Stomach (tissue), 19 donors: ENCODE results near the gene TRIM14. TPM values are rescaled to one million over a fixed set of nuclear protein-coding genes. Genes with fewer than 3 reads are reported as not detected.
A peak's percentile ranks its signal among the peaks of the same experiment; 100 is the strongest.

Experiments used
- DNase-seq, 2 donors: peaks; one replicate each; pipeline versions ENCODE4 v3.0.0 to v3.0.0-alpha.2; 2013 to 2019
- H3K27ac ChIP-seq, 5 donors: fragments of 200-600 bp in 4 of 5; sonication (generic) in 4 of 5; one replicate each; pipeline ENCODE4 v1.5.1; 2013 to 2019; ENCODE audit warnings: mild to moderate bottlenecking in 1 of 5, moderate library complexity in 1 of 5
- H3K27me3 ChIP-seq, 3 donors: fragments of 200-600 bp; sonication (generic); one replicate each; pipeline ENCODE4 v1.5.1; 2017 to 2019; ENCODE audit warnings: mixed run types in 1 of 3
- H3K36me3 ChIP-seq, 4 donors: fragments of 200-600 bp; sonication (generic); 1 replicate in 3 of 4; 2 replicates in 1 of 4; pipeline ENCODE4 v1.5.1; 2016 to 2019
- H3K4me1 ChIP-seq, 4 donors: fragments of 200-600 bp; sonication (generic); one replicate each; pipeline ENCODE4 v1.5.1; 2016 to 2019
- H3K4me3 ChIP-seq, 4 donors: fragments of 200-600 bp; sonication (generic) in 3 of 4; one replicate each; pipeline ENCODE4 v1.5.1; 2016 to 2019; ENCODE audit warnings: mild to moderate bottlenecking in 1 of 4
- H3K9me3 ChIP-seq, 4 donors: fragments of 200-600 bp; sonication (generic); one replicate each; pipeline ENCODE4 v1.5.1; 2016 to 2019
- EP300 ChIP-seq: sonication (generic); formaldehyde crosslinking; IDR thresholded peaks from one replicate; pipeline ENCODE4 v1.6.1; 2017; ENCODE audit warnings: antibody characterized with exemption
- POLR2A ChIP-seq, 4 donors: fragments of 450-650 bp; IDR thresholded peaks; one replicate each; pipeline ENCODE4 v1.6.1; 2016; ENCODE audit warnings: antibody characterized with exemption in 4 of 4, control low read depth in 2 of 4, mild to moderate bottlenecking in 1 of 4, moderate library complexity in 1 of 4
- POLR2AphosphoS5 ChIP-seq, 3 donors: sonication (generic); formaldehyde crosslinking; IDR thresholded peaks; one replicate each; pipeline ENCODE4 v1.6.1; 2016; ENCODE audit warnings: antibody characterized with exemption in 3 of 3
- WGBS, 5 donors: extraction: QIAGEN DNeasy Blood & Tissue Kit in 3 of 5; methylation state at CpG; one replicate each; pipeline versions ENCODE4 v1.1.5 to v1.1.7; 2013 to 2018; 5-methylcytosine and 5-hydroxymethylcytosine counted together
- intact Hi-C: fragments of 100-400 bp; cut with DNase I; formaldehyde crosslinking; loops from one replicate; pipeline ENCODE4 v1.15.1; 2023; ENCODE audit warnings: low total_unique reads
- long read RNA-seq, 10 donors: transcript quantifications; one replicate each; lab custom pipeline, GENCODE V29; 2026
- polyA plus RNA-seq, 3 donors: library from polyadenylated mRNA; stranded (reverse); fragments of 200-250 nt; gene quantifications; one replicate each; pipeline ENCODE4 v1.2.3, GENCODE V29; 2013
- total RNA-seq, 5 donors: library from RNA; depleted of rRNA; stranded (reverse); fragments of >200 nt; gene quantifications; one replicate each; pipeline versions ENCODE4 v1.1.0 to v1.2.3, GENCODE V29; 2014 to 2016
- TF ChIP-seq, protein P1 (sequence below), 7 experiments: fragments of 450-650 bp in 4 of 7; fragments of 200-600 bp in 3 of 7; sonication (generic) in 3 of 7; IDR thresholded peaks; one replicate each; pipeline ENCODE4 v1.5.1; 2016 to 2019; ENCODE audit warnings: antibody characterized with exemption in 7 of 7, control low read depth in 2 of 7, mild to moderate bottlenecking in 1 of 7
- donor health status: healthy with polysubstance abuse.
- donor health status: Bipolar disorder and iron deficiency.
- donor health status: healthy.

TRIM14 gene, protein sequence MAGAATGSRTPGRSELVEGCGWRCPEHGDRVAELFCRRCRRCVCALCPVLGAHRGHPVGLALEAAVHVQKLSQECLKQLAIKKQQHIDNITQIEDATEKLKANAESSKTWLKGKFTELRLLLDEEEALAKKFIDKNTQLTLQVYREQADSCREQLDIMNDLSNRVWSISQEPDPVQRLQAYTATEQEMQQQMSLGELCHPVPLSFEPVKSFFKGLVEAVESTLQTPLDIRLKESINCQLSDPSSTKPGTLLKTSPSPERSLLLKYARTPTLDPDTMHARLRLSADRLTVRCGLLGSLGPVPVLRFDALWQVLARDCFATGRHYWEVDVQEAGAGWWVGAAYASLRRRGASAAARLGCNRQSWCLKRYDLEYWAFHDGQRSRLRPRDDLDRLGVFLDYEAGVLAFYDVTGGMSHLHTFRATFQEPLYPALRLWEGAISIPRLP
- total RNA-seq (100 to 1,000 TPM in 1 of 5 donors, 10 to 100 TPM in 3, 1 to 10 TPM in 1; 7.7 to 249 (median 17.4) TPM), polyA plus RNA-seq (1 to 10 TPM; 4.7 to 6.1 (median 6.0) TPM)
- long read RNA-seq, donor 1, full-length matches to known transcripts, result 3 of 3 reads
- long read RNA-seq, donor 1, partial matches to known transcripts, result 0 of 3 reads
- long read RNA-seq, donor 1, other reads (novel, unspliced or antisense), result 0 of 3 reads
- long read RNA-seq, donor 2, full-length matches to known transcripts, result 9 of 63 reads
- long read RNA-seq, donor 2, partial matches to known transcripts, result 54 of 63 reads
- long read RNA-seq, donor 2, other reads (novel, unspliced or antisense), result 0 of 63 reads
- long read RNA-seq, donor 3, full-length matches to known transcripts, result 1 of 1 reads
- long read RNA-seq, donor 3, partial matches to known transcripts, result 0 of 1 reads
- long read RNA-seq, donor 3, other reads (novel, unspliced or antisense), result 0 of 1 reads
- long read RNA-seq, donor 4, full-length matches to known transcripts, result 1 of 1 reads
- long read RNA-seq, donor 4, partial matches to known transcripts, result 0 of 1 reads
- long read RNA-seq, donor 4, other reads (novel, unspliced or antisense), result 0 of 1 reads
- long read RNA-seq, donor 5, full-length matches to known transcripts, result 1 of 1 reads
- long read RNA-seq, donor 5, partial matches to known transcripts, result 0 of 1 reads
- long read RNA-seq, donor 5, other reads (novel, unspliced or antisense), result 0 of 1 reads
- long read RNA-seq, donor 6, full-length matches to known transcripts, result 8 of 8 reads
- long read RNA-seq, donor 6, partial matches to known transcripts, result 0 of 8 reads
- long read RNA-seq, donor 6, other reads (novel, unspliced or antisense), result 0 of 8 reads
- long read RNA-seq, donor 7, full-length matches to known transcripts, result 5 of 62 reads
- long read RNA-seq, donor 7, partial matches to known transcripts, result 22 of 62 reads
- long read RNA-seq, donor 7, other reads (novel, unspliced or antisense), result 35 of 62 reads
- long read RNA-seq, donor 8, result 0 reads
- long read RNA-seq, donor 9, full-length matches to known transcripts, result 1 of 31 reads
- long read RNA-seq, donor 9, partial matches to known transcripts, result 30 of 31 reads
- long read RNA-seq, donor 9, other reads (novel, unspliced or antisense), result 0 of 31 reads
- long read RNA-seq, donor 10, full-length matches to known transcripts, result 2 of 2 reads
- long read RNA-seq, donor 10, partial matches to known transcripts, result 0 of 2 reads
- long read RNA-seq, donor 10, other reads (novel, unspliced or antisense), result 0 of 2 reads

DNA sequence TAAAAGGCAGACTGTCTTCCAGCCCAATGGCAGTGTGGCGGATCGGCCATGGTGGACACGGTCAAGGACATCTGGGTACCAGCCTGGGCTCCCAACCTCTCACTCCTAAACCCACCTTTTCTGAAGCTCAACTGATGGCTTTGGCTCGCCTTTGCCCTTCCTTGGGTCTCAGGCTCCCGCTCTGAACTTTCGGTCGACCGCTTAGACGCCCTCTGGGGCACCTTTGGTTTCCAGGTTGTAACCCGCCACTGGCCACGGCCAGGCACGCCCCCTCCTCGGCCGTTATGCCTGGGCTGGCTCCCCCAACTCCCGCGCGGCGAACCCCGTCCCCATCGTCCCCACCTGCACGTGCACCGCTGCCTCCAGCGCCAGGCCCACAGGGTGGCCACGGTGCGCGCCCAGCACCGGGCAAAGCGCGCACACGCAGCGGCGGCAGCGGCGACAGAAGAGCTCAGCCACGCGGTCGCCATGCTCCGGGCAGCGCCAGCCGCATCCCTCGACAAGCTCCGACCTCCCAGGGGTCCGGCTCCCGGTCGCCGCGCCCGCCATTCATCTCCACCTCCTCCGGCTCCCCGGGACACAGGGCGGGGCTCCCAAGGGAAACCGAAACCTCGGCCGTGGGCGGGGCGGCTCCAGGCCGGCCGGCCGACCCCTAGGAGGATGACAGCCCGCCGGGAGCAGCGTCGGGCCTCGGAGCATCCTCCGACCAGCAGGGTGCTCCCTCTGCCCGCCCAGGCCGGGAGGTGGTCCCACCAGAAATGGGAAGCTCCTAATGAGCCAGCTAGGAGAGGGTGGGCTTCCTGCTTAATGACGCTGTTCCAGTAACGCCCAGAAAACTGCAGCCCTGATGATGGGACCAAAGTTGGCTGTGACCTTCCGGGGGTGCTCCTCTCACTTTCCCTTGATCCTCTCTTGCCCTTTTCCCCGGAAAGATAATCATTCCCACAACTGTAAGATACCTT lies at the start of gene TRIM14:
Gene TRIM14, minus strand, starts transcription at position 583 of the 962 bp plus-strand sequence. Its CDS starts 34 bp downstream, at position 549.
- peaks cover 18 to 48% (median 26%) of the 10 kb centered on the region in 4 donors for H3K4me1 ChIP-seq
- H3K36me3 ChIP-seq, result peaks cover 0 to 6% (median 0%) of the 10 kb centered on the region in 4 donors
- peak within 1 kb of the TSS; percentile 82 to 92 (median 84) for H3K27ac ChIP-seq
- intact Hi-C loops, result no loop called here
- TF ChIP-seq, protein P1, sequence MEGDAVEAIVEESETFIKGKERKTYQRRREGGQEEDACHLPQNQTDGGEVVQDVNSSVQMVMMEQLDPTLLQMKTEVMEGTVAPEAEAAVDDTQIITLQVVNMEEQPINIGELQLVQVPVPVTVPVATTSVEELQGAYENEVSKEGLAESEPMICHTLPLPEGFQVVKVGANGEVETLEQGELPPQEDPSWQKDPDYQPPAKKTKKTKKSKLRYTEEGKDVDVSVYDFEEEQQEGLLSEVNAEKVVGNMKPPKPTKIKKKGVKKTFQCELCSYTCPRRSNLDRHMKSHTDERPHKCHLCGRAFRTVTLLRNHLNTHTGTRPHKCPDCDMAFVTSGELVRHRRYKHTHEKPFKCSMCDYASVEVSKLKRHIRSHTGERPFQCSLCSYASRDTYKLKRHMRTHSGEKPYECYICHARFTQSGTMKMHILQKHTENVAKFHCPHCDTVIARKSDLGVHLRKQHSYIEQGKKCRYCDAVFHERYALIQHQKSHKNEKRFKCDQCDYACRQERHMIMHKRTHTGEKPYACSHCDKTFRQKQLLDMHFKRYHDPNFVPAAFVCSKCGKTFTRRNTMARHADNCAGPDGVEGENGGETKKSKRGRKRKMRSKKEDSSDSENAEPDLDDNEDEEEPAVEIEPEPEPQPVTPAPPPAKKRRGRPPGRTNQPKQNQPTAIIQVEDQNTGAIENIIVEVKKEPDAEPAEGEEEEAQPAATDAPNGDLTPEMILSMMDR (IDR thresholded peaks at IDR 0.05), result peak in 1 of 7 experiments; percentile 10
- no peak for TF ChIP-seq EP300
- peak in 2 of 3 donors; percentile 17 to 45 for TF ChIP-seq POLR2AphosphoS5 (IDR thresholded peaks at IDR 0.05)
- TF ChIP-seq POLR2A (IDR thresholded peaks at IDR 0.05), result no peak
- H3K4me3 ChIP-seq, result peak within 1 kb of the TSS; percentile 70 to 83 (median 78)
- no peaks in the 10 kb centered on the region for H3K27me3 ChIP-seq
- H3K9me3 ChIP-seq, result no peaks in the 10 kb centered on the region
- 2 to 11% (median 3%) methylated on average over 24 to 71 of the region's 71 CpGs for WGBS, 5 donors
- DNase-seq, result peak; percentile 72 to 88

DNA sequence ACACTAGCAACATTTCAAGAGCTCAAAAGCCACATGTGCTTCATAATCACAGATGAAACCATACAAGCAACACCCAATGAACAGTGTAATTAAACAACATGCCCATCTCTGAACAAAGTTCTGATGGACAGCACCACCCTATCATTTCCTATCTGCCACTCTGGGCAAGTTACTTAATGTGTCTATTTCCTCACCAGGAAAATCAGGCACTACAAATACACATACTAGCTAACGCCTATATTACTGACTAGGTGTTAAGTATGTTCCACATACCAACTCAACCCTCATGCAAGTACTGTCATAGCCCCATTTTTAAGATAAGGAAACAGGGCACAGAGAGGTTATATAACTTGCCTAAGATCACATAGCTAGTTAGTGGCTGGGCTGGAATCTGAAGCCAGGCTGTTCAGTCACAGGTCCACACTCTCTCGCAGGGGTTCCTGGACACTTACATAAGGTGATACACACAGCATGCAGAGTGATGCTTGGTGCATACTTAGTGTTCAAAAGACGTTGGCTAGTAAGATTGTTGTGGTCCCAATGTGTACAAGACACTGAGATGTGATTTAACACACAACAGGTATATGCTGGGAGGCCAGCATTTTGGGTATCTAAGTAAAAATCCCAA lies 49.2 kb upstream of the TRIM14 start:
- Histone ChIP-seq H3K4me1 (peaks cover 0 to 39% (median 10%) of the 10 kb centered on the region in 4 donors), H3K4me3 (no peak overlapping the region), H3K9me3 (no peaks in the 10 kb centered on the region), H3K27ac (peak overlapping the region in 2 of 5 donors; percentile 28 to 58), H3K27me3 (no peaks in the 10 kb centered on the region), H3K36me3 (no peaks in the 10 kb centered on the region)
- 71 to 80% (median 77%) methylated on average over 3 of the region's 3 CpGs for WGBS, 5 donors
- no peak for DNase-seq
- intact Hi-C loops, result no loop called here
- TF ChIP-seq, protein P1 (IDR thresholded peaks at IDR 0.05), result no peak
- no peak for TF ChIP-seq EP300

DNA sequence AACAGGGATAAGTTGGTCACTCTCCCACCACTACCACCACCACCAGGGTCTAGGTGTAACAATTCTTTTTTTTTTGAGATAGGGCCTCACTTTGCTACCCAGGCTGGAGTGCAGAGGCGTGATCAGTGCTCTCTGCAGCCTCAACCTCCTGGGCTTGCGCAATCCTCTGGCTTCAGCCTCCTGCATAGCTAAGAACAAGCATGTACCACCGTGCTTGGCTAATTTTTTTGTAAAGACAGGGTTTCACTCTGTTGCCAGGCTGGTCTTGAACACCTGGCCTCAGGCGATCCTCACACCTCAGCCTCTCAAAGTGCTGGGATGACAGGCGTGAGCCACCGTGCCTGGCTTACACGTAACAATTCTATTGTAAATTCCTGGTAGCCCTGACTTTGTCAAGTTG lies 45.9 kb upstream of the TRIM14 start:
- no peak overlapping the region for H3K27ac ChIP-seq
- H3K27me3 ChIP-seq, result no peaks in the 10 kb centered on the region
- no peak overlapping the region for H3K4me3 ChIP-seq
- no peaks in the 10 kb centered on the region for H3K9me3 ChIP-seq
- H3K4me1 ChIP-seq, result peaks cover 0 to 31% (median 10%) of the 10 kb centered on the region in 4 donors
- TF ChIP-seq EP300 (no peak), POLR2AphosphoS5 (IDR thresholded peaks at IDR 0.05) (no peak), POLR2A (IDR thresholded peaks at IDR 0.05) (no peak)
- TF ChIP-seq, protein P1 (IDR thresholded peaks at IDR 0.05), result no peak
- DNase-seq, result no peak
- intact Hi-C loops, result no loop called here
- no peaks in the 10 kb centered on the region for H3K36me3 ChIP-seq
- 85 to 90% (median 87%) methylated on average over 7 of the region's 7 CpGs for WGBS, 5 donors
